ENCODE measurements around the gene ARSJ. TPM values are rescaled to one million over a fixed set of nuclear protein-coding genes. Genes with fewer than 3 reads are reported as not detected.

ARSJ gene
- total RNA-seq, 1 experiment from 2014 or later, result 16.4 TPM

DNA sequence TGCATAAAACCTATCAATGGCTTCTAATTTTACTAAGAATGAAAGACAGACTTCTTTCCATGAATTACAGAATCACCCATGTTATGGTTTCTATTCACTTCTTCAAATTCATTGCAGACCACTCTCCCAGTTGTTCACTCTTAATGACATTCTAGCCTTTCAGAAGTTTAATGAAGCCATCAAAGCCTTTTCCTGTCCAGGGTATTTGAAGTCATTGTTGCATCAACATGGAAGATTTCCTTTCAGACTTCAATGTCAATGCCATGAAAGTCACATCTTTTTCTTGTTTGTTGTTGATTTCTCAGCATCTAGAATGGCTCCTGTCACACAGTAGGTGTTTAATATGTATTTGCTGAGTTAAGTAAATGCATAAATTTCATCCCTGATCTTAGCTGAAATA, 48.1 kb upstream of the ARSJ start:
- BruUV-seq (replicated peaks), result no TSS peak
- Histone ChIP-seq H3K9ac (ENCODE audit: low read length) (no peak overlapping the region), H3K4me1 (ENCODE audit: insufficient read depth, low read length) (peaks cover 3% of the 10 kb centered on the region; the same call in 1 of the 2 replicates), H3K4me2 (ENCODE audit: low read length) (no peak overlapping the region), H3K79me2 (ENCODE audit: low read length) (no peaks in the 10 kb centered on the region), H3K9me2 (replicated peaks; ENCODE audit: low read length) (no peaks in the 10 kb centered on the region), H2AFZ (ENCODE audit: low read length) (no peak overlapping the region), H3K9me3 (ENCODE audit: low read length) (no peaks in the 10 kb centered on the region), H3K27me3 (ENCODE audit: low read length) (no peaks in the 10 kb centered on the region), H3K36me3 (ENCODE audit: low read depth, low read length) (no peaks in the 10 kb centered on the region), H3K4me3 (ENCODE audit: low read length) (no peak overlapping the region), H4K20me1 (ENCODE audit: low read length) (no peaks in the 10 kb centered on the region), H3K27ac (ENCODE audit: low read length) (no peak overlapping the region), H3F3A (ENCODE audit: low read length, unreplicated experiment) (no peaks in the 10 kb centered on the region)
- ATAC-seq (no peak), DNase-seq (no peak)
- ChIA-PET POLR2A (ENCODE audit: unreplicated experiment) (no interaction called here), CTCF (no interaction called here)
- TF ChIP-seq EZH2phosphoT487 (IDR thresholded peaks at IDR 0.05; ENCODE audit: borderline replicate concordance, low read length) (no peak), EZH2 (IDR thresholded peaks at IDR 0.05; ENCODE audit: low read length, unreplicated experiment) (no peak)
- TF ChIP-seq, protein P1, sequence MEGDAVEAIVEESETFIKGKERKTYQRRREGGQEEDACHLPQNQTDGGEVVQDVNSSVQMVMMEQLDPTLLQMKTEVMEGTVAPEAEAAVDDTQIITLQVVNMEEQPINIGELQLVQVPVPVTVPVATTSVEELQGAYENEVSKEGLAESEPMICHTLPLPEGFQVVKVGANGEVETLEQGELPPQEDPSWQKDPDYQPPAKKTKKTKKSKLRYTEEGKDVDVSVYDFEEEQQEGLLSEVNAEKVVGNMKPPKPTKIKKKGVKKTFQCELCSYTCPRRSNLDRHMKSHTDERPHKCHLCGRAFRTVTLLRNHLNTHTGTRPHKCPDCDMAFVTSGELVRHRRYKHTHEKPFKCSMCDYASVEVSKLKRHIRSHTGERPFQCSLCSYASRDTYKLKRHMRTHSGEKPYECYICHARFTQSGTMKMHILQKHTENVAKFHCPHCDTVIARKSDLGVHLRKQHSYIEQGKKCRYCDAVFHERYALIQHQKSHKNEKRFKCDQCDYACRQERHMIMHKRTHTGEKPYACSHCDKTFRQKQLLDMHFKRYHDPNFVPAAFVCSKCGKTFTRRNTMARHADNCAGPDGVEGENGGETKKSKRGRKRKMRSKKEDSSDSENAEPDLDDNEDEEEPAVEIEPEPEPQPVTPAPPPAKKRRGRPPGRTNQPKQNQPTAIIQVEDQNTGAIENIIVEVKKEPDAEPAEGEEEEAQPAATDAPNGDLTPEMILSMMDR (conservative IDR thresholded peaks at IDR 0.05; ENCODE audit: low read depth, low read length), result no peak
- intact Hi-C loops (cut with micrococcal nuclease), result no loop called here

DNA sequence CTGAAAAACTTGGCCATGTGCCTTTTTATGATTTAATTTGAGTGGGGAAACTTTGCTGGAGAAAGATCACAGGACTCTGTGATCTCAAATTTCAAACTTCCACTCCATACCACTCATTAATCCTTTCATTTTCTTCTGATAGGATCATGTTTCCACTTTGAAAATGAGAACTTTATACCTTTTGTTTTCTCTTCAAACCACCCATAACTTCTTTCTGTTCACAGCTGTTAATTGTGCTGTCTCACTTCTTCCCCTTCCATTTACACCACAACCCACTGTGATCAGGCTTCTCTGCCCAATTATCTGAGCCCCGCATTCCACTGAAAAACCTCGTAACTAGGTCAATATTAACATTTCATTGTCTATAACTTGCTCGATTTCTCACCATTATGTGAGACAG, 47.0 kb upstream of the ARSJ start:
- H3K9me3 ChIP-seq (ENCODE audit: low read length), result no peaks in the 10 kb centered on the region
- no peaks in the 10 kb centered on the region for H4K20me1 ChIP-seq (ENCODE audit: low read length)
- no peak overlapping the region for H2AFZ ChIP-seq (ENCODE audit: low read length)
- no TSS peak for BruUV-seq (replicated peaks)
- POLR2A ChIA-PET (ENCODE audit: unreplicated experiment), result no interaction called here
- no peak for ATAC-seq
- no peaks in the 10 kb centered on the region for H3F3A ChIP-seq (ENCODE audit: low read length, unreplicated experiment)
- H3K4me2 ChIP-seq (ENCODE audit: low read length), result no peak overlapping the region
- no peak for TF ChIP-seq EZH2phosphoT487 (IDR thresholded peaks at IDR 0.05; ENCODE audit: borderline replicate concordance, low read length)
- TF ChIP-seq, protein P1 (conservative IDR thresholded peaks at IDR 0.05; ENCODE audit: low read depth, low read length), result no peak
- no peak for TF ChIP-seq EZH2 (IDR thresholded peaks at IDR 0.05; ENCODE audit: low read length, unreplicated experiment)
- intact Hi-C loops (cut with micrococcal nuclease), result no loop called here
- no peak overlapping the region for H3K9ac ChIP-seq (ENCODE audit: low read length)
- H3K27ac ChIP-seq (ENCODE audit: low read length), result no peak overlapping the region
- H3K9me2 ChIP-seq (replicated peaks; ENCODE audit: low read length), result no peaks in the 10 kb centered on the region
- H3K27me3 ChIP-seq (ENCODE audit: low read length), result no peaks in the 10 kb centered on the region
- no peaks in the 10 kb centered on the region for H3K36me3 ChIP-seq (ENCODE audit: low read depth, low read length)
- no peak overlapping the region for H3K4me3 ChIP-seq (ENCODE audit: low read length)
- peaks cover 3% of the 10 kb centered on the region; the same call in 1 of the 2 replicates for H3K4me1 ChIP-seq (ENCODE audit: insufficient read depth, low read length)
- CTCF ChIA-PET, result no interaction called here
- no peaks in the 10 kb centered on the region for H3K79me2 ChIP-seq (ENCODE audit: low read length)
- DNase-seq, result no peak

GRCh38 chr4:114025176-114025777, 45.8 kb upstream of the ARSJ start:
- no TSS peak for BruUV-seq (replicated peaks)
- Histone ChIP-seq H3K79me2 (ENCODE audit: low read length) (no peaks in the 10 kb centered on the region), H3K27ac (ENCODE audit: low read length) (no peak overlapping the region), H3K4me1 (ENCODE audit: insufficient read depth, low read length) (peaks cover 3% of the 10 kb centered on the region; the same call in 1 of the 2 replicates), H3K4me2 (ENCODE audit: low read length) (no peak overlapping the region), H4K20me1 (ENCODE audit: low read length) (no peaks in the 10 kb centered on the region), H3K9me2 (replicated peaks; ENCODE audit: low read length) (no peaks in the 10 kb centered on the region), H2AFZ (ENCODE audit: low read length) (no peak overlapping the region), H3K9me3 (ENCODE audit: low read length) (no peaks in the 10 kb centered on the region), H3K9ac (ENCODE audit: low read length) (no peak overlapping the region), H3K27me3 (ENCODE audit: low read length) (no peaks in the 10 kb centered on the region), H3K36me3 (ENCODE audit: low read depth, low read length) (no peaks in the 10 kb centered on the region), H3F3A (ENCODE audit: low read length, unreplicated experiment) (no peaks in the 10 kb centered on the region), H3K4me3 (ENCODE audit: low read length) (no peak overlapping the region)
- CTCF ChIA-PET, result no interaction called here
- intact Hi-C loops (cut with micrococcal nuclease), result no loop called here
- TF ChIP-seq EZH2 (IDR thresholded peaks at IDR 0.05; ENCODE audit: low read length, unreplicated experiment) (no peak), EZH2phosphoT487 (IDR thresholded peaks at IDR 0.05; ENCODE audit: borderline replicate concordance, low read length) (no peak)
- TF ChIP-seq, protein P1 (conservative IDR thresholded peaks at IDR 0.05; ENCODE audit: low read depth, low read length), result no peak
- DNase-seq, result no peak
- POLR2A ChIA-PET (ENCODE audit: unreplicated experiment), result no interaction called here
- ATAC-seq, result no peak
